ENCODE results near the gene INS.
"Not testable (repeated sequence)": the region's sequence is repeated elsewhere in the genome, so short reads cannot be mapped to it uniquely, and the experiment has no call there.

INS gene

DNA sequence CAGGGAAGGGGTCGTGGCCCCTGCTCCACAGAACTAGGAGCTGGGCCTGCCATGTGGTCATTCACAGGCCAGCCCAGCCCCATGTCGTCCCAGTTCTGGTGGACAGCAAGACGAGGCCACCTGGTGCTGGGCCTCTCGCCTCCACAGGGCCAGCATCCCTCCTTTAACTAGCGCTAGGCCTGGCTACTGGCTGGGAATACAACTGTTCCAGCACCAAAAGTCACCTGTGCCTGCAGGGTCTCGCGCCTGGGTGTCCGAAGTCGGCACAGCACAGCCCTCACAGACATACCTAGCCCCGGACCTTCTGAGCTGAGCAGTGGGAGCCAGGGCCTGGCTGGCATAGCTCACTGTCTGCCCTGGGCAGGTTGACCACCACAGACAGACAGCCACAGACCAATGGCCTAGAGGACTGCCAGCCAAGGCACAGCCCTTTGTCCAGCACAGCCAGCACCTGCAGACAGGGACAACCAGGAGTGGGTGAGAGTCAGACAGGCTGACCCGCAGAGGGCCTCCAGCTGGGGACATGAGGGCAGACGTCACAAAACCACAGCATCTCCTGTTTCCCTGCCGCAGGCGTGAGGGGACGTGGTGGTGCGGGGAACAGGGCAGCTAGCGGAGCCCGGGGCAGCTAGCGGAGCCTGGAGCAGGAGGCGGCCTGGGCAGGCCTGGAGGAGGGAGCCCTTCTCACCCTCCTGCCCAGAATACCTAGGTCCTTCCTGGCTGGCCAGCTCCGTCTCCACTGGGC is 37.8 kb upstream of the INS start:
- no peak for DNase-seq

DNA sequence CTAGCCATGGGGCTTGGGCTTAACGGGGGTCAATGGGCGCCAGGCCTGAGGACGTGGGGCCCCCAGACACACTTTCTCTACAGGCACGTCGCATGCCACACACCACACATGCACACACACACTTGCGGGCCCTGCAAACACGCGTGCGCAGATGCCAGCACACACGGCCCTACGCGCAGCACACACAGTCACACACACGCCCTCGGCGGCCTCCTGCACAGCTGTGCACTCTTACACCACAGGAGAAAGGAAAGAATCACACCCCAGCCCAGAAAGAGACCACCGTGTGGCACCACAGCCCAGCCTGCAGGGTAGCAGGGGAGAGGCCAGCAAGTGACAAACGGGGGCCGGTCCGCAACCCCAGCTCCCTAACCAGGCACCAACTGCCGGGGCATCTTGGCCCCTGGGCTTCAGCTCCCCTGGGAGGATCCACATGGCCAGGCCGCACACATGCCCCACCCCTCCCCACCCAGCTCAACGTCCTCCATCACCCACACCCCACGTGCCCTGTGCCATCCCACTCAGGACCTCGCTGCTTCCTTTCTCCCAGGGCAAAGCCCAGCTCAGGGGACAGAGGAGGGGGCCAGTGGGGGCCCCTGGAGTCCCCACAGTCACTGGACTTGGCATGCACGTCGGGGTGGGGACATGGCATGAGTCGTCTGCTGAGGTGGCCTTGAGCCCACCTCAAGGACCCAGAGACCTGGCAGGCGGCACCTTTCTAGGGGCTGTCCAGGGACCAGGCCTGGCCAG is 36.9 kb upstream of the INS start:
- DNase-seq, result no peak

DNA sequence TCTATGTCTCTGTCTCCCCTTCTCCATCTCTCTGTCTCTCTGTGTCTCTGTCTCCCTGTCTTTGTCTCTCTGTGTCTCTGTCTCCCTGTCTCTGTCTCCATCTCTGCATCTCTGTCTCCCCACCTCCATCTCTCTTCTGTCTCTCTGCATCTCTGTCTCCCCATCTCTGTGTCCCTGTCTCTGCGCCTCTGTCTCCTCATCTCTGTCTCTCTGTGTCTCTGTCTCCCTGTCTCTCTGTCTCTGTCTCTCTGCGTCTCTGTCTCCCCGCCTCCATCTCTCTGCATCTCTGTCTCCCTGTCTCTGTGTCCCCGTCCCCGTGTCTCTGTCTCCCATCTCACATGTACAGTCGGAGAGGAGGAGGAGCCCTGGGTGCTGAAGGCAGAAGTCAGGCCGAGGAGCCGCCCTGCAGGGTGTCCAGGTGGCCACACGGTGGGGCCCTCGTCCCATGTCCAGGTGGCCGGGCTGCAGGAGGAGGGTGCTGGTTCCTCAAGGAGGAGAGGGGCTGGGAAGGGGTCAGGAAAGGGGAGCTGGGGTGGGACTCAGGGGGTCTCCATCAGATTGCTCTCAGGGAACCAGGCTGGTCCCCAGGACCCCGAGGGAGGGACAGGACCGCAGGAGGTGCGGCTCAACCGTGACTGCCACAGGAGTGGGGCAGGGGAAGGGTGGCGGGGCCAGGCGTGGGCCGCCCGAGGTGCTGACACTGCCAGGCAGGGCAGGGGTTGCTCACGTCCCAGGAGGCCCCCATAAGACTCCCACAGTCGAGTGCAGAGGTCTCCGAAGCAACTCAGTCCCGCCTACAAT is 36.2 kb upstream of the INS start:
- DNase-seq, result peak; percentile 71 to 78

DNA sequence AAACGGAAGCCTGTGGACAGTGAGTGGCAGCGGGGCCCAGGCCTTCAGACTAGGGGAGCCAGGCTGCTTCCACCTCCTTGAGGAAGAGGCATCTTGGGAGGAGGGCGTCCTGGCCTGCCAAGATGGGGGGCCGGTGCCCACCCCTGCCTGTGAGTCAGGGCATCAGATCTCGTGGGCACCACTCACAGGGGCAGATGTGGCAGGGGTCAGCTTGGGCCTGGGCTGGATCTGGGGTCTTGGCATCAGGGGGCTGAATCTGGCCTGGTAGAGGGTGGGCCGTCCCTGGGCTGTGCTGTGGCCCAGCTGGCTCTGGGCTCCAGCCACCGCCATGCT is 34.7 kb upstream of the INS start:
- DNase-seq, result no peak

DNA sequence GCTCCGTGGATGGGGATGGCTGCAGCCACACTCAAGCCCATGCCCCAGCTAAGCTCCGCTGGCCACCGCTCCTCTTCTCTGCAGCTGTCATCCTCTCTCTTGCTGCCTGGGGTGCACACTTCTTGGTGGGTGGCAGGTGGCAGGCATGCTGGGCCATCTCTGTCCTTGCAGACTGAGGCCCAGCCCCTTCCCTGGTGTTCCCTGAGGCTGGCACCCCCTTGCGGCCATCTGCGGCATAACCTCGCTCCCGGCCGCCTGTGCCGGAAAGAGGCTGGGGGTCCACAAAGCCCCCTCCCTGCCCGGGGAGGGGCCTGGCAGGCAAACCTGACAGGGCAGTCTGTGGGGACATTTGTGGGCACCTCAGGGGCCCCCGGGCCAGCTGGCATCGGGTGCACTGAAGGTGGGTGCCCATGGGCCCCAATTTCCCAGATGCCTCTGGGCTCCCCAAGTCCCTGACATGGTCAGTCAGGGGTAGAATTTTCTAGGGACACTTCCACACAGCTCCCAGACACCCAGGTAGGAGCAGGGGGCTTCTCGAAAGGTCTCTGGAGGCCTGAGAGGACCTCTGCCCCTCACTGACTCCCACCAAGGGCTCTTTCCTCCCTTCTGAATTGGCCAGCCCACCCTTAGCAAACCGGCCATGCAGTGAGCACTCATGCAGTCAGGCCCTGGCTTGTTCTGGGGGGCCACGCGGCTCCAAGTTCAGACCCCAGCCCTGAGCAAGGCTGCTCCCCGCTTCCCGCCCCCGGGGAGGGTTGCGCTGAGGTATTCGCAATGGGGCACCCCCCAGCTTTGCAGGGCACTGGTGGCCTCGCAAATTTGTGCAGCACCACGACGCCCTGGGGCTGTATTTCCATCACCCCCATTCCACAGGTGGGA is 34.1 kb upstream of the INS start:
- peak; percentile 32 to 39 for DNase-seq

GRCh38 chr11:2193888-2194595 is 33.0 kb upstream of the INS start:
- DNase-seq, result not testable (repeated sequence)

- no peak for DNase-seq
Measured at GRCh38 chr11:2193099-2193887, 32.3 kb upstream of the INS start.

GRCh38 chr11:2192435-2192834 is 31.4 kb upstream of the INS start:
- no peak for DNase-seq

DNA sequence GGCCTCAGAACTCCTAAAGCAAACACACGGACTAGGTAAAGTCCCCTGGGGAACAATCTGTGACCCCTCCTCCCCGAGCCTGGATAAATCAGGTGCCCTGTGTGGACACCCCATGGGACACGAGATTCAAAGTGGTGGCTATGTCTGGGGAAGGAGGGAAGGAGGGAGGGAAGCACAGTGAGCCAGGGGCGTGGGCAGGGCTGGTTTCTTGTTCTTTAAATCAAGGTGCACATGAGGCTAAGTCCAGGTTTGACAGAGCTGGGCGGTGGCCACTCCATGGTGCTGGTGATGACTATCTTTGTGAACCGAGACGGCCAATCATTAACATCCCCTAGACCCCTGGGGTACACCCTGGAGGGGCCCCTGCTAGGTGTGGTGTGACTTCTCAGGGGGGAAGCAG is 30.9 kb upstream of the INS start:
- no peak for DNase-seq

DNA sequence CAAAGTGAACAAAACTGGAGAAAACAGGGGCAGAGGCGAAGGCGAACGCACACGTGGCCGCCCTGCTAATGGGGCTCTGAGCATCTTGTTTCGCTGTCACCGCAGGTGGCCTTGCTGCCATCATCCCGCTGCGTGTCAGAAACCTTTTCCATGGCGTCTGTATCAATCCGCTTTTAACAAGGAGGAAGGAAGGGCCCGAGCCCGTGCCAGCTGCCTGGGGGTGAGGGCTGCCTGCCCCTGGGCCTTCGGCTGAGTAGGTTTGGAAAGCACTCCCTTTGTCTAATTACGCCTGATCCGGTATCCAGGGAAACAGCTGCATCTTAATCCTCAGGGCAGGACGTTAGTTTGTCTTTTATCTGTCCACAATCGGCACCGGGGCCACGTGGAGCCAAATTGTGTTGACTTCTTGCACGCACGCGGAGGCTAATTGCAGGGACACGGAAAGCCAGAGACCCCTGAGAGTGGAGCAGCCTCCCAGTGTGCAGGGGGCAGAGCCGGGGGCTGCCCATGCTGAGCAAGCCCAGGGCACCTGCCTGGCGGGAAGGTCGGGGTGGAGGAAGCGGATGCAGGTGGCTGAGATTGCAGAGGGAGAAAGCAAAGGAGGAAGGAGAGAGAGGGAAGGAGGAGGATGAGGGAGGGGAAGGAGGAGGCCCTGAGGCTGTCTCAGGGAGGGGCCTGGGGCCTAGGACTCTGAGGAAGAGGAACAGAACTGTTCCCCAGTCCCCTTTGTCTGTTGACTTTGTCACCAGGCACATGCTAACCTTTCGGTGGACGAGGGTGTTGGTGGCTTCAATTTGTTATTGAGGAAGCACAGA is 29.9 kb upstream of the INS start:
- DNase-seq, result peak; percentile 70 to 86

DNA sequence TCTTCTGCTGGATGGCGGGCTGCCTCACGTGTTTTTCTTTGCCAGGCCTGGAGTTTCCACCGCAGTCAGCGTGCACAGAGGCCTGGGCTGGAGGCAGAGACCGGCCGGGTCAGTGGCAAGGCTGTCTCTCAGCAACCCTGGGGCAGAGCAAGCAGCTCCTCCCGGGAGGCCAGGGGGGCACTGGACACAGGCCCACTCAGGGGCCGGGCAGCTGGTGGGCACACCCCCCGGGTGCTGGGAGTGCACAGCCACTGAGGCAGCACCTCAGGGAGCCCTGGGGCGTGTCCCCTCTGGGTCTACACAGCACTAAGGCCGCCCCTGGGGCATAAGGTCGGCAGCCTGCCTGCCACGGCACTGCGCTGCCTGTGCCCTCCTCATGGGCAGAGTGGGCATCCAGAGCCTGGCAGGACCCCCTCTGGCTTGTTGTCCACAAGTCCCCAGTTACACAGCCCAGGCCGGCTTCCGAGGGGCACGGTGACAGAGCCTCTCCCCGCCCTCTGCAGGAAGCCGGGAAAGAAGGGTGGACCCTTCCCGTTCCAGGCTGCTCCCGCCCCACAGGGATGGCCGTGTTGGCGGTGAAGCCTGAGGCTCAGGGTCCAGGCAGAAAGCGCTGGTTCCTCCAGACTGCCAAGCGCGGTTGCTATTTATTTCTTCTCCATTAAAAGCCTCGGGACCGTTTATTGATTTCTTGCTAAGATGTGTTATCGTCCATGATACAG is 29.1 kb upstream of the INS start:
- no peak for DNase-seq

DNA sequence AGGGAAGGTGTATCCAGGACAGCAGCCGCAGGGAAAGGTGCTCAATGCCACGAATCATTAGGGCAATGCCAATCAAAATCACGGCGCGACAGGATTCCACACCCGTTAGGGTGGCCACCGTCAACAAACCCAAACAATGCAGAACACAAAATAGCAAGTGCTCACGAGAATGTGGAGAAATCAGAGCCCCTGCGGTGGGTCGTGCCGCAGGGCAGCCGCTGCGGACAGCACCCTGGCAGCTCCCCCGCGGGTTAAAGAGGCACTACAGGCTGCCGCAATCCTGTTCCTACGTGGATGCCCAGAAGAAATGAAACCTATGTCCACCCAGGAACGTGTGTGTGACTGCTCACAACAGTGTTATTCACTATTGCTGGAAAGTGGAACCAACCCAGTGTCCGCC is 27.7 kb upstream of the INS start:
- no peak for DNase-seq

DNA sequence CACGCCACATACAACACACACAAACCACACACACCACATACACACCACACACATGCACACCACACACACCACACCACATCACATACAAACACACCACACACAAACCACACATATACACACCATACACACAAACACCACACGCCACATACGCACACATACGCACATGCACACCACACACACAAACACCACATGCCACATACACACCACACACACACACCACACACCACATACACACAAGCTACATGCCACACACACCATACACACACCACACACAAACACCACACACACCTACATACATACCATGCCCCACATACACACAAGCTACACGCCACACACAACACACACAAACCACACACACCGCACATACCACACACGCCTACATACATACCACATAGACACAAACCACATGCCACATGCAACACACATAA is 26.3 kb upstream of the INS start:
- no peak for DNase-seq

DNA sequence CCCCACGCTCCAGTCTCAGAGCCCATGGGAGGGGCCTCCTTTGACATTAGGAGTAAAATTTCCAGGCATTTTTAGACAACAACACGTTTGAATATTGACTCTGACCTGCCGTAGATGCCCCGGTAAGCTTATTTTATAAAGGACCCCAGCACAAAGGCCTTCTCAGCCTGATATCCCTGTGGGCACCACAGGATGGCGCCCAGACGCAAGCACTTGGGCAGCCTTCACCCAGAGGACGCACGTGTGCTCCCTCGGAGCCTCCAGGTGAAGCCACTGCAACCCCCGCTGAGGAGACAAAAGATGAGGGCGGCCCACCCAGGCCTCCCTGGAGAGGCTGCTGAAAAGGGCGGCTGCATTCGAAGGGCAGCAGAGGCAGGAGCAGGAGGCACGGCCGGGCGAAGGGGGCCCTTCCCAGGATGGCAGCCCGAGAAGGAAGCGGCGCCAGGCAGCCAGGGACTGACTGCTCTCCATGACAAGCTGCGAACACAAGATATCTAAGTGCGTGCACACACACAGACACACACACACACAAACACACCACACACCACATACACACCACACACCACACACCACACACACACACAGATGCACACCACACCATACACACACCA is 25.8 kb upstream of the INS start:
- DNase-seq, result peak; percentile 45 to 49

GRCh38 chr11:2185324-2186085 is 24.5 kb upstream of the INS start:
- DNase-seq, result no peak

- no peak for DNase-seq
Measured at GRCh38 chr11:2182692-2183474, 21.9 kb upstream of the INS start.

DNA sequence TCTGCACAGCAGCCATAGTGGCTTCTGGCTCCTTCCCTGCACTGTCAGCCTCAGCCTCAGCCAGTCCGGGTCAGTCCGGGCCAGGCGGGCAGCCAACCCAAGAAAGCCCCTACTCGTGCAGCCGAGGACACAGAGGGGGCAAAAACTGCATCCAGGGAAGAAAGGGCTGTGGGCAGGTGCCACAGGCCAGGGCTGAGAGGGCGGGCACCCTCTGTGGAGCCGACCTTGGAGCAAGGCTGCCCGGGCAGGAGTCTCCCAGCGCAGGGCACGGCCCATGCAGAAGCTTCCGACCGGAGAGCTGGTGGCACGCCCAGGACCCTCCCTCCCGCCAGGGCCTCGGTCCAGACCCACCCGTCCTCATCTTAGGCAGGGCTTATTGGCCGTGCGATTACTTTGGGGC is 21.1 kb upstream of the INS start:
- no peak for DNase-seq

All from inflammatory macrophage (primary cell).